ENCODE results near the gene RAPGEFL1.
A peak's percentile ranks its signal among the peaks of the same experiment; 100 is the strongest.
"Not testable (repeated sequence)": the region's sequence is repeated elsewhere in the genome, so short reads cannot be mapped to it uniquely, and the experiment has no call there.

The RAPGEFL1 gene

DNA sequence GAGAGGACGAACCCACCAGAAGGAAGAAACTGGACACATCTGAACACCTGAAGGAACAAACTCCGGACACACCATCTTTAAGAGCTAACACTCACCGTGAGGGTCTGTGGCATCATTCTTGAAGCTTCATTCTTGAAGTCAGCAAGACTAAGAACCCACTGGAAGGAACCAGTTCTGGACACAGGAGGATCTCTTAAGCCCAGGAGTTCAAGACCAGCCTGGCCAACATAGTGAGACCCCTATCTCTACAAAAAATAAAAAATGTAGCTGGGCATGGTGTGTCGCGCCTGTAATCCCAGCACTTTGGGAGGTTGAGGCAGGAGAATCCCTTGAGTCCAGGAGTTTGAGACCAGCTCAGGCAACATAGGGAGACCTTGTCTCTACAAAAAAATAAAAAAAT lies 21.3 kb downstream of the RAPGEFL1 start:
- Histone ChIP-seq H3K79me2 (ENCODE audit: insufficient read depth, low read length) (no peaks in the 10 kb centered on the region), H2AFZ (ENCODE audit: low read length) (no peak overlapping the region), H3K9ac (ENCODE audit: low read depth, low read length, poor library complexity, severe bottlenecking) (no peak overlapping the region), H3K9me3 (ENCODE audit: insufficient read depth, low read depth, low read length) (no peaks in the 10 kb centered on the region), H4K20me1 (ENCODE audit: insufficient read depth, low read length, poor library complexity, severe bottlenecking) (no peaks in the 10 kb centered on the region), H3K36me3 (ENCODE audit: insufficient read depth, low read length) (no peaks in the 10 kb centered on the region), H3K27me3 (ENCODE audit: insufficient read depth, low read length, poor library complexity, severe bottlenecking) (no peaks in the 10 kb centered on the region), H3K4me1 (ENCODE audit: insufficient read depth, low read length, poor library complexity, severe bottlenecking) (peaks cover 11% of the 10 kb centered on the region), H3K4me3 (ENCODE audit: low read length, poor library complexity, severe bottlenecking) (no peak overlapping the region), H3K4me2 (ENCODE audit: low read depth, low read length, poor library complexity, severe bottlenecking) (no peak overlapping the region), H3K9me2 (replicated peaks; ENCODE audit: low read depth, low read length) (no peaks in the 10 kb centered on the region), H3F3A (ENCODE audit: low read depth) (no peaks in the 10 kb centered on the region)
- TF ChIP-seq EZH2phosphoT487 (IDR thresholded peaks at IDR 0.05; ENCODE audit: borderline replicate concordance) (no peak), CTCF (conservative IDR thresholded peaks at IDR 0.05; ENCODE audit: low read length) (no peak)

- Histone ChIP-seq H4K20me1 (ENCODE audit: insufficient read depth, low read length, poor library complexity, severe bottlenecking) (no peaks in the 10 kb centered on the region), H3K4me1 (ENCODE audit: insufficient read depth, low read length, poor library complexity, severe bottlenecking) (no peaks in the 10 kb centered on the region), H2AFZ (ENCODE audit: low read length) (no peak overlapping the region), H3K4me3 (ENCODE audit: low read length, poor library complexity, severe bottlenecking) (no peak overlapping the region), H3K9me2 (replicated peaks; ENCODE audit: low read depth, low read length) (no peaks in the 10 kb centered on the region), H3K9me3 (ENCODE audit: insufficient read depth, low read depth, low read length) (no peaks in the 10 kb centered on the region), H3K36me3 (ENCODE audit: insufficient read depth, low read length) (no peaks in the 10 kb centered on the region), H3K27me3 (ENCODE audit: insufficient read depth, low read length, poor library complexity, severe bottlenecking) (no peaks in the 10 kb centered on the region), H3K4me2 (ENCODE audit: low read depth, low read length, poor library complexity, severe bottlenecking) (no peak overlapping the region), H3K9ac (ENCODE audit: low read depth, low read length, poor library complexity, severe bottlenecking) (no peak overlapping the region), H3F3A (ENCODE audit: low read depth) (no peaks in the 10 kb centered on the region), H3K79me2 (ENCODE audit: insufficient read depth, low read length) (no peaks in the 10 kb centered on the region)
- TF ChIP-seq EZH2phosphoT487 (IDR thresholded peaks at IDR 0.05; ENCODE audit: borderline replicate concordance) (no peak), CTCF (conservative IDR thresholded peaks at IDR 0.05; ENCODE audit: low read length) (no peak)
These were observed 25.9 kb downstream of the RAPGEFL1 start for GRCh38 chr17:40203131-40203530.

- not testable (repeated sequence) for H3K79me2 ChIP-seq (ENCODE audit: insufficient read depth, low read length); H3F3A ChIP-seq (ENCODE audit: low read depth); H3K9me3 ChIP-seq (ENCODE audit: insufficient read depth, low read depth, low read length); H3K36me3 ChIP-seq (ENCODE audit: insufficient read depth, low read length); H3K27me3 ChIP-seq (ENCODE audit: insufficient read depth, low read length, poor library complexity, severe bottlenecking); H3K9ac ChIP-seq (ENCODE audit: low read depth, low read length, poor library complexity, severe bottlenecking); H3K4me1 ChIP-seq (ENCODE audit: insufficient read depth, low read length, poor library complexity, severe bottlenecking); H3K4me2 ChIP-seq (ENCODE audit: low read depth, low read length, poor library complexity, severe bottlenecking); H2AFZ ChIP-seq (ENCODE audit: low read length); H3K4me3 ChIP-seq (ENCODE audit: low read length, poor library complexity, severe bottlenecking); H3K9me2 ChIP-seq (replicated peaks; ENCODE audit: low read depth, low read length); H4K20me1 ChIP-seq (ENCODE audit: insufficient read depth, low read length, poor library complexity, severe bottlenecking)
These were observed 28.9 kb downstream of the RAPGEFL1 start for GRCh38 chr17:40206193-40206592.

DNA sequence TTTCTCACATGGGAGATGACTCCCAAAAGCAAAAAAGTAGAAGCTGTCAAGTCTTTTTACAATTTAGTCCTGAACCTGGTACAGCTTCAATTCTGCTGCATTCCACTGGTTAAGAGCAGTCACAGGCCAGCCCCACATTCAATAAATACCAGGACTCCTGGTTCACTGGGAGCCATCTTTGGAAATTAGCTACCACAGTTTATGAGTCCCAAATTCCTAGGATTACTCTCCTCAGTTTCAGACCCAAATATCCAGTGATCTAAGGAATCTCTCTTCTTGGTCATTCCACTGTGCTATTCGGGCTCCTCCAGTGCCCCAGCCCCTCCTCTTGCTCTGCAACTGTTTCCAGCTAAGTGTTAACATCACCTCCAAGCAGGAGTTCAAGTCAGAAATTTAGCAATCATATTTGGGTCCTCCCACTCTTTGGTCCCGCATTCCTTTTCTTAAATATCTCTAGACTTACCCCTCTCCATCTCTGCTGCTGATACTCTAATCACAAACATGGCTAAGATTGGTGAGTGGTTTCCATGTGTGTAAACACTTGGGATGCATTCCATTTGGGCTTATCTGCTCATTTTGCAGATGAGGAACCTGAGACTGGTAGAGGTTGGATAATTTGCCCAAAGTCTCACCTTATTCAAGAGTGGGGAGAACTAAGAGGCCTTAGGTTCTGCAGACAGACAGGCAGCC lies 32.3 kb downstream of the RAPGEFL1 start:
- no peaks in the 10 kb centered on the region for H4K20me1 ChIP-seq (ENCODE audit: insufficient read depth, low read length, poor library complexity, severe bottlenecking)
- no peaks in the 10 kb centered on the region for H3K27me3 ChIP-seq (ENCODE audit: insufficient read depth, low read length, poor library complexity, severe bottlenecking)
- H3K79me2 ChIP-seq (ENCODE audit: insufficient read depth, low read length), result no peaks in the 10 kb centered on the region
- 0 out of 2 replicates have a peak overlapping the region, but pooled peaks have one; percentile 37 for H2AFZ ChIP-seq (ENCODE audit: low read length)
- no peak overlapping the region for H3K4me3 ChIP-seq (ENCODE audit: low read length, poor library complexity, severe bottlenecking)
- no peak overlapping the region for H3K4me2 ChIP-seq (ENCODE audit: low read depth, low read length, poor library complexity, severe bottlenecking)
- TF ChIP-seq CTCF (conservative IDR thresholded peaks at IDR 0.05; ENCODE audit: low read length) (no peak), EZH2phosphoT487 (IDR thresholded peaks at IDR 0.05; ENCODE audit: borderline replicate concordance) (no peak)
- no peaks in the 10 kb centered on the region for H3K4me1 ChIP-seq (ENCODE audit: insufficient read depth, low read length, poor library complexity, severe bottlenecking)
- no peak overlapping the region for H3K9ac ChIP-seq (ENCODE audit: low read depth, low read length, poor library complexity, severe bottlenecking)
- no peaks in the 10 kb centered on the region for H3K9me3 ChIP-seq (ENCODE audit: insufficient read depth, low read depth, low read length)
- no peaks in the 10 kb centered on the region for H3K9me2 ChIP-seq (replicated peaks; ENCODE audit: low read depth, low read length)
- no peaks in the 10 kb centered on the region for H3K36me3 ChIP-seq (ENCODE audit: insufficient read depth, low read length)
- no peaks in the 10 kb centered on the region for H3F3A ChIP-seq (ENCODE audit: low read depth)

GRCh38 chr17:40213914-40214313 lies 36.6 kb downstream of the RAPGEFL1 start:
- H3K79me2 ChIP-seq (ENCODE audit: insufficient read depth, low read length); H3K27me3 ChIP-seq (ENCODE audit: insufficient read depth, low read length, poor library complexity, severe bottlenecking); H3K4me2 ChIP-seq (ENCODE audit: low read depth, low read length, poor library complexity, severe bottlenecking); H3K4me3 ChIP-seq (ENCODE audit: low read length, poor library complexity, severe bottlenecking); H4K20me1 ChIP-seq (ENCODE audit: insufficient read depth, low read length, poor library complexity, severe bottlenecking); H3F3A ChIP-seq (ENCODE audit: low read depth); H3K9me2 ChIP-seq (replicated peaks; ENCODE audit: low read depth, low read length); H2AFZ ChIP-seq (ENCODE audit: low read length); H3K9ac ChIP-seq (ENCODE audit: low read depth, low read length, poor library complexity, severe bottlenecking); H3K36me3 ChIP-seq (ENCODE audit: insufficient read depth, low read length); H3K4me1 ChIP-seq (ENCODE audit: insufficient read depth, low read length, poor library complexity, severe bottlenecking); H3K9me3 ChIP-seq (ENCODE audit: insufficient read depth, low read depth, low read length): not testable (repeated sequence)
